ENCODE results near the gene QSOX2.

DNA sequence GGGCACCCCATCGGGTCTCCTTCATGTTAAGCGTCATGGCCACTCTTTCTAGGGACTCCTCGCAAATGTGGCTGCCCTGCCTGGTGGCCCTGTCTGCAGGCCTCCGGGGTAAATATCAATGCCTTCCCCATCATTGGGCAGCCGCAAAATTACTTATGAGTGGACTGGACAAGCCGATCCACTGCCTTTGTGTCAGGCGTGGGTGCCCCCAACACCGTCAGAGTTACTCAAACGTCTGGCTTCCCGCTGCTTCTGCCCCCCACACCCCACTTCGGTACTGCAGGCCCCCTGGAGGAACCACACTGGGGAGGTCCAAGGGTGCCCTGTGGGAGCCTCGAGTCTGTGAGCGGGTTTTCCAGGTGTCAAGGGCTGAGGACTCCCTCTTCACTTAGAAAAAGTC is 44.4 kb downstream of the QSOX2 start:
- TF ChIP-seq EZH2phosphoT487 (IDR thresholded peaks at IDR 0.05; ENCODE audit: borderline replicate concordance, low read length) (no peak), EZH2 (IDR thresholded peaks at IDR 0.05; ENCODE audit: low read length, unreplicated experiment) (no peak)
- TF ChIP-seq, protein P1, sequence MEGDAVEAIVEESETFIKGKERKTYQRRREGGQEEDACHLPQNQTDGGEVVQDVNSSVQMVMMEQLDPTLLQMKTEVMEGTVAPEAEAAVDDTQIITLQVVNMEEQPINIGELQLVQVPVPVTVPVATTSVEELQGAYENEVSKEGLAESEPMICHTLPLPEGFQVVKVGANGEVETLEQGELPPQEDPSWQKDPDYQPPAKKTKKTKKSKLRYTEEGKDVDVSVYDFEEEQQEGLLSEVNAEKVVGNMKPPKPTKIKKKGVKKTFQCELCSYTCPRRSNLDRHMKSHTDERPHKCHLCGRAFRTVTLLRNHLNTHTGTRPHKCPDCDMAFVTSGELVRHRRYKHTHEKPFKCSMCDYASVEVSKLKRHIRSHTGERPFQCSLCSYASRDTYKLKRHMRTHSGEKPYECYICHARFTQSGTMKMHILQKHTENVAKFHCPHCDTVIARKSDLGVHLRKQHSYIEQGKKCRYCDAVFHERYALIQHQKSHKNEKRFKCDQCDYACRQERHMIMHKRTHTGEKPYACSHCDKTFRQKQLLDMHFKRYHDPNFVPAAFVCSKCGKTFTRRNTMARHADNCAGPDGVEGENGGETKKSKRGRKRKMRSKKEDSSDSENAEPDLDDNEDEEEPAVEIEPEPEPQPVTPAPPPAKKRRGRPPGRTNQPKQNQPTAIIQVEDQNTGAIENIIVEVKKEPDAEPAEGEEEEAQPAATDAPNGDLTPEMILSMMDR (conservative IDR thresholded peaks at IDR 0.05; ENCODE audit: low read depth, low read length): no peak

Measured in PC-3 (cell line).